ENCODE results near the gene PTPRD.

Gene PTPRD

GRCh38 chr9:8733131-8733954 is 1879.5 kb downstream of the PTPRD start:
- DNase-seq: no peak

DNA sequence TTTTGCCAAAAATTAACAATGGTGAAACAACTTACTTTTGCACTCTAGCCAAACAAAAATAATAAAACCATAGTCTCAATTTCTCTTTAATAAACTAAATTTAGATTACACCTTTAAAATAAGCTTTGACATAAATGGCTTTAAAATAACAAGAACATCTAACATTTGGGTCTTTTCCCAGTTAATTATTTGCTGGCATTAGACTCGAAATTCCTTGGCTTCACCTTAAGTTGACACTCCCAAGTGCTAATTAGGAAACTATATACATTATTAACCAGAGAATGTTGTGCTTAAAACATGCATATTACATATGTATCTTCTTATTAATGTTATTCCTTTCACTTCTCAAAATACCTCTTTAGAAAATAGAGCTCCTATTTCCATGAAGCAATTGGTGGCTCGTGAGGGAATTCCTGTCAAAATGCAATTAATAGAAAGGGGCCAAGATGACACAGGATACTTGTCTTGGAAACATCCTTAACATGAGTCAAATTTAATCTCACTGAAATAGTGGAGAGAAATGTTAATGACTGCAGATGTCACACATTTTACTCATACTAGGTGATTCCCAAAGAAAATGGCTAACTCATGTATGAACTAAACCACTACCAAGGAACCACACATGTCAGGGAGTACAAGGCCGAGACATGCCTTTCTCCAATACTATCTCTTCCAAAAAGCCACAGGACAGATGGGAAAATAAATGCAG is 1880.3 kb downstream of the PTPRD start:
- no peak for DNase-seq

GRCh38 chr9:8730618-8731017 is 1882.2 kb downstream of the PTPRD start:
- DNase-seq: no peak

DNA sequence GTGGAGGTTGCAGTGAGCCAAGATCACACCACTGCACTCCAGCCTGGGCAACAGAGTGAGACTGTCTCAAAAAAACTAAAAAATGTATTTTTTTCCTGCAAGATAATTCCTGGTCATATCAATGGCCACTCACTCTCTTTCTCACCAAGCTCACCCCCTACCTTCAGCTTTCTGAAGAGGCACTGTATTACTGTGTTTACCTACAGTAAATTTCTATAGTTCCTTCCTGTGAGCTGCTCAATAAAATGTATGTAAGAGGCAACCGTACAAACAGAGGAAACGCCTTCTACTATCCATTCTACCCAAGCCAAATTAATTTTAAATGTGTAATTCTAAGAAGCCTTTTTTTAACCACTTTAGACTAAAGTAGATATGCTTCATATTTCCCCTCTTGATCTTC is 1883.9 kb downstream of the PTPRD start:
- no peak for DNase-seq

- DNase-seq: no peak
Observed at GRCh38 chr9:8727191-8727590, 1885.6 kb downstream of the PTPRD start.

DNA sequence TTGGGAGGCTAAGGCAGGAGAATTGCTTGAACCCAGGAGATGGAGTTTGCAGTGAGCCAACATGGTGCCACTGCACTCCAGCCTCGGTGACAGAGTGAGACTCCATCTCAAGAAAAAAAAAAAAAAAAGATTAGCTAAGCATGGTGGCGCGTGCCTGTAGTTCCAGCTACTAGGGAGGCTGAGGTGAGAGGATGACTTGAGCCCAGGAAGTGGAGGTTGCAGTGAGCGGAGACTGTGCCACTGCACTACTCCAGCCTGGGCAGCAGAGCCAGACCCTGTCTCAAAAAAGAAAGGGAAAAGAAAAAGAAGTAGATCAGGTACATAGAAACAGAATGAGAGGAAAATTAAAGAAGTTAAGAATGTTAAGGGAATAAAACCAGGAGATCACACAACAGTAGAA is 1886.1 kb downstream of the PTPRD start:
- no peak for DNase-seq

- no peak for DNase-seq
Observed at GRCh38 chr9:8725635-8726034, 1887.2 kb downstream of the PTPRD start.

DNA sequence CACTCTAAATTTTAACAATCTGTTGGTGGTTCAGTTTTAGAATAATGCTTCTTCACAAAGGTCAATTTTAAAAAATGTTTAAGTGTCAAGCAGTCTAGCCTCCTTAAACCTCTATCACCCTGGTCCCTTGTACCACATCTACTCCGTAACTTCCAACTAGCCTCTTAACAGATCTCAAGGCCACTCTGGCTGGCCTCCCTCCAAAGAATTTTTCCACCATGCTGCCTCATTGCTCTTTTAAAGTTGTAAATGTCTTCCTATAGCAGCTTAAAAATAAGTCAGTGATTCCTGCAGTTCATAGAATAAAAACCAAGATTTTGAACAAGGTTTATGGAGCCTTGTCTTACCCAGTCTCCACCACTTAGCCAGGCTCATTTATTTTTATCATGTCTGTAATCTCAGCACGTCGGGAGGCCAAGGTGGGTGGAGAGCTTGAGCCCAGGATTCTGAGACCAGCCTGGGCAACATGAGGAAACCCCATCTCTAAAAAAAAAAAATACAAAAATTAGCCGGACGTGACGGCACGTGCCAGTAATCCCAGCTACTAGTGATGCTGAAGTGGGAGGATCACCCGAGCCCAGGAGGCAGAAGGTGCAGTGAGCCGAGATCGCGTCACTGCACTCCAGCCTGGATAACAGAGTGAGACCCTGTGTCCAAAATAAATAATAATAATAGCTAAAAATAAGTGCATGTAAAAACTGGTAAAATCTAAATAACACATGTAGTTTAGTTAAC is 1888.4 kb downstream of the PTPRD start:
- no peak for DNase-seq

- no peak for DNase-seq
Observed at GRCh38 chr9:8723195-8723594, 1889.6 kb downstream of the PTPRD start.

GRCh38 chr9:8719833-8720486 is 1892.8 kb downstream of the PTPRD start:
- no peak for DNase-seq

DNA sequence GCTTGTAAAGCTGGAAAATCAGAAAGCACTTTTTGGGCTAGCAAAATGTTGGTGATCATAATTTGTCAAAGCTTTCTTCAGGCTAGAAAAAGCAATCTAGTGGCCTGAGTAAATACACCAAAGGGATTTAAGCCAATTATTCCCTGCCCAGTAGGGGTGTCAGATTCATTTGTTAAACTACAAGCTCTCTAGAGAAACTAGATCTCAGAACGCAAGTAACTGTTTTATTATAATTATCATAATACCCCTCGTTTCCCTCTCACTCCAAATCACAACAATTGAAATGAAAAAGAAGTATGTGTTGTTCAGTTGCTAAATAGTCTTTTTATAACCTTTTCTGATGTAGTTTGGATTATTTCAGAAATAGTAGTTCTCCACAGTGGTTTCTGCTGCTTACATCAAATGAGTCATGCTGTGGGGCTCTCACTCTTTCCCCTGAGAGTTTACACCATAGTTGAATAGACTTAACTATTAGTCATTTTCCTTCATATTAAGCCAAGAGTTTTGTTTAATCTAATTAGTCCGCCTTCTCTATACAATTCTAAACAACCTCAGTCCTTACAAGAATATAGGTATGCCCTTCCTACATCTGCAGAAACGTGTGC is 1894.6 kb downstream of the PTPRD start:
- no peak for DNase-seq

GRCh38 chr9:8717146-8717545 is 1895.7 kb downstream of the PTPRD start:
- no peak for DNase-seq

DNA sequence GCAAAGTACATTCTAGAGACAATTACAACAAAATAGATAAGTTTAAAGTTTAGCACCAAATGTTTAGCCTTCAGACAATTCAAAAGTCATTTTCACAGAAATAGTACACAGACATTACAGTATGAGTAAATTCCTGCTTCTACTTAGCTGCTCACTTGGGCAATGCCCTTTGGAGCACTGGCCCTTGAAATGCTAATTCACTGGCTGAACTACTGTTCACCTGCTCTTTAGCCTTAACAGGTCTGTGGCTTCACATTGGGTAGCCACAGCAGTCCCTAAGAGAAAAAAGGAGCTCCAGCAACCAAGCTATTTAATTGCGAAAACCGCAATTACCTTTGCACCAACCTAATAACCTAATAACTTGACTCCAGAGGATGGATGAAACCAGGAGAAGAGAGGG is 1897.0 kb downstream of the PTPRD start:
- DNase-seq: no peak

DNA sequence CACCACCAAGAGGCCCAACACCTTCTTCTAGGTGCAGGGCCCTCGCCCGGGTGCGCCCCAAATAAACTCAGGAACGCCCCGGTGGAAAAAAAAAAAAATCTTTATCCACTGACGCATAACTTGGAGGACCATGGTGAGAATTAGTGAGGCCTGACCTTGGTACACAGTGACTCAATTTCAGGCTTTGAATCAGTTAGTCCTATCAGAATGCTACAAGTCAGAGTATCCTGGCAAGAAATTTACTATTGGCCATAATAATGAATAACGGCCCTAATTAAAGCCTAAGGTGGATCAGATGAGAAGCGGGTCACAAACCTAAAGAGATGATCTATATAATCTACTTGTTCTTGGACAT is 1899.0 kb downstream of the PTPRD start:
- no peak for DNase-seq

- DNase-seq: no peak
Observed at GRCh38 chr9:8713149-8713810, 1899.5 kb downstream of the PTPRD start.

GRCh38 chr9:8709731-8710130 is 1903.1 kb downstream of the PTPRD start:
- DNase-seq: no peak

DNA sequence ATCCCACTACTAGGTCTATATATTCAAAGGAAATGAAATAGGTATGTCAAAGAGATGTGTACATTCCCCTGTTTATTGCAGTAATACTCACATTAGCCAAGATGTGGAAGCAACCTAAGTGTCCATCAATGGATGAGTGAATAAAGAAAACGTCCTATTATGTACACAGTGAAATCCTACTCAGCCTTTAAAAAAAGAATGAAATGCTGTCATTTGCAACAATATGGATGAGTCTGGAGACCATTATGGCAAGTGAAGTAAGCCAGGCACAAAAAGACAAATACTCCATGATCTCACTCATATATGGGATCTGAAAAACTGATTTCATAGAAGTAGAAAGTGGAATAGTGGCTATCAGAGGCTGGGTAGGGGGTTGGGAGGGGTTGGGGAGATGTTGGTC is 1904.1 kb downstream of the PTPRD start:
- no peak for DNase-seq

DNA sequence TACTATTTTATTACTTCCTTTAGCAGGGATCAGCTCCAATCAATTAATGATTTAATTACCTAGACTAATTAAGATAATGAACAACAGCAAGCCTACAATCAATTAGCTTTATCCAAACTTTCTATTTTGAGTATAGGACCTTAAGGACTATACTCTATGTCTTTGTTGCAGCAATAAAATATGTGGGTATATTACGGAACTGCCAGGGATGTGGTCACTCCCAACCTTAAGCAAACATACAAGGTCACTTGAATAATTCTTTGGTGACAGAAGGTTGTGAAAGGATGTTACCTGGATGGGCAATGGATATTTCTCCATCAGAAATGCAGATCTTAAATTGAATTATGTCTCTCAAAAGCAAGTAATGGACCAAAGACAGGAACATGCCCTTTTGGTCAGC is 1905.8 kb downstream of the PTPRD start:
- DNase-seq: no peak

GRCh38 chr9:8706531-8706930 is 1906.3 kb downstream of the PTPRD start:
- DNase-seq: no peak

- DNase-seq: no peak
Observed at GRCh38 chr9:8705861-8706260, 1906.9 kb downstream of the PTPRD start.

- no peak for DNase-seq
Observed at GRCh38 chr9:8703904-8704303, 1908.9 kb downstream of the PTPRD start.

GRCh38 chr9:8701904-8702303 is 1910.9 kb downstream of the PTPRD start:
- DNase-seq: no peak

Measured in CD4-positive, alpha-beta T cell treated with Interleukin-6 for 4 hours (primary cell).